ENCODE measurements around the gene DENND1A.

GRCh38 chr9:123606141-123606540, 323.8 kb downstream of the DENND1A start:
- TF ChIP-seq EP300 (IDR thresholded peaks at IDR 0.05) (no peak), CTCF (IDR thresholded peaks at IDR 0.05) (no peak), NFE2L2 (conservative IDR thresholded peaks at IDR 0.05; ENCODE audit: low read length) (no peak), REST (IDR thresholded peaks at IDR 0.05) (no peak), GATA3 (IDR thresholded peaks at IDR 0.05; ENCODE audit: borderline replicate concordance) (no peak), CEBPB (IDR thresholded peaks at IDR 0.05) (no peak), POLR2A (IDR thresholded peaks at IDR 0.05; ENCODE audit: low read length) (no peak), PBX3 (IDR thresholded peaks at IDR 0.05) (no peak)
